Activated CD8-positive, alpha-beta memory T cell treated with anti-CD3 and anti-CD28 coated beads, Interleukin-2, amount 10 ng/mL, durations not matched to agents 7 days and 5 days (primary cell): ENCODE data around the gene BEND7. TPM values are rescaled to one million over a fixed set of nuclear protein-coding genes. Genes with fewer than 3 reads are reported as not detected.

Experiments used
- ATAC-seq: fragments of 150-1000 bp; cut with Tn5 transposase; one replicate; pipeline ENCODE4 v1.10.0; 2021; ENCODE audit warnings: moderate library complexity
- CTCF ChIA-PET: fragments of 350-600 bp; sonication (Branson Sonifier 250); formaldehyde crosslinking; loops from one replicate; lab custom pipeline; 2021; ENCODE audit warnings: antibody characterized with exemption; lab: Charles Lee
- DNase-seq: peaks from one replicate; pipeline ENCODE4 v3.0.0-alpha.2; 2020
- H3K27ac Mint-ChIP-seq: one replicate; pipeline ENCODE4 v1.8.0; 2021; ENCODE audit warnings: mild to moderate bottlenecking, mixed read lengths
- H3K27me3 Mint-ChIP-seq: one replicate; pipeline ENCODE4 v1.8.0; 2021; ENCODE audit warnings: mixed read lengths
- H3K36me3 Mint-ChIP-seq: one replicate; pipeline ENCODE4 v1.8.0; 2021; ENCODE audit warnings: mild to moderate bottlenecking, mixed read lengths
- H3K4me1 Mint-ChIP-seq: one replicate; pipeline ENCODE4 v1.8.0; 2021; ENCODE audit warnings: mixed read lengths
- H3K4me3 Mint-ChIP-seq: one replicate; pipeline ENCODE4 v1.8.0; 2021; ENCODE audit warnings: mild to moderate bottlenecking, moderate library complexity, mixed read lengths
- H3K9me3 Mint-ChIP-seq: one replicate; pipeline ENCODE4 v1.8.0; 2022; ENCODE audit warnings: low read depth, mixed read lengths
- total RNA-seq, 2 experiments: library from RNA; stranded (reverse); gene quantifications; one replicate each; pipeline ENCODE4 v1.2.3, GENCODE V29; 2021

BEND7 gene
- total RNA-seq, 2 experiments from 2014 or later, result not detected

DNA sequence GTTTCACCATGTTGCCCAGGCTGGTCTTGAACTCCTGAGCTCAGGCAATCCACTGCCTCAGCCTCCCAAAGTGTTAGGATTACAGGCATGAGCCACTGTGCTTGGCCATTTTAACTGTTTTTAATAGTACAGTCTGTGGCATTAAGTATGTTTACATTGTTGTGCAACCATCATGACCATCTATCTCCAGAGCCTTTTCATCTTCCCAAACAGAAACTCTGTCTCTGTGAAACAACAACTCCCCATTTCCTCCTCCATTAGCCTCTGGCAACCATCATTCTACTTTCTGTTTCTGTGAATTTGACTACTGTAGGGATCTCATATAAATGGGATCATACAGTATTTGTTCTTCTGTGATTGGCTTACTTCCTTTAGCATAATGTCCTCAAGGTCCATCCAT is 132.4 kb downstream of the BEND7 start:
- H3K4me3 Mint-ChIP-seq, result no peak overlapping the region
- H3K27me3 Mint-ChIP-seq, result peaks cover 17% of the 10 kb centered on the region
- CTCF ChIA-PET, result no interaction called here
- ATAC-seq, result no peak
- no peaks in the 10 kb centered on the region for H3K9me3 Mint-ChIP-seq
- no peaks in the 10 kb centered on the region for H3K4me1 Mint-ChIP-seq
- no peak overlapping the region for H3K27ac Mint-ChIP-seq
- no peak for DNase-seq
- H3K36me3 Mint-ChIP-seq, result no peaks in the 10 kb centered on the region

DNA sequence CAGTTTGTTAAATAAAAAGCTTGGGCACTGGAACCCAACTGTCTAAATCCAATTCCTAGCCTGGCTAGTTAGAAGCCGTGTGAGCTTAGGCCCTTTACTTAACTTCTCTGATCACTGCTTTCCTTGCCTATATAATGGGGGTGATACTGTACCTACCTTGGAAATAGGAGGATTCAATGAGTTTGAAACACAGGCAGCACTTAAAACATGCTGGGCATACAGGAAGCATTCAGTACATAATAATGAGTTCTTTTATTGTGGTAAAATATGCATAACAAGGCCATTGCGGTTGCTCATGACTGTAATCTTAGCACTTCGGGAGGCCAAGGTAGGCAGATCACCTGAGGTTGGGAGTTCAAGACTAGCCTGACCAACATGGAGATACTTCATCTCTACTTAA is 133.3 kb downstream of the BEND7 start:
- CTCF ChIA-PET, result no interaction called here
- H3K4me1 Mint-ChIP-seq, result no peaks in the 10 kb centered on the region
- no peaks in the 10 kb centered on the region for H3K36me3 Mint-ChIP-seq
- no peak for ATAC-seq
- no peak overlapping the region for H3K27ac Mint-ChIP-seq
- no peak overlapping the region for H3K4me3 Mint-ChIP-seq
- peaks cover 17% of the 10 kb centered on the region for H3K27me3 Mint-ChIP-seq
- DNase-seq, result no peak
- H3K9me3 Mint-ChIP-seq, result no peaks in the 10 kb centered on the region

DNA sequence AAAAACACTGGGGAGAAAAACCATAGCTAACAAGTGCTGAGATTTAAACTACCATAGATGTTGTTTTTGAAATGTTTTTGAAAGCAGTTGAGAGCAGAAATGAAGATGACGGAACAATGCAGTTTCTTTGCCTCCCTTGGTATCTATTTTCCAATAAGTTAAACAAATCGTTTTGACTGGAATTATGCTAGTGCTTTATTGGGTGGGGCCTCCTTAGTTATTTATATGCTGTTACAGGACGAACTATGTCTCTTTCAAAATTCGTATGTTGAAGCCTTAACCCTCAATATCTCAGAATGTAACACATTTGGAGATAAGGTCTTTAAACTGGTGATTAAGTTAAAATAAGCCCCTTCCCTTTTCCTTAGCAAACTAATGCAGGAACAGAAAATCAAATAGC is 135.2 kb downstream of the BEND7 start:
- CTCF ChIA-PET, result no interaction called here
- Mint-ChIP-seq H3K9me3 (no peaks in the 10 kb centered on the region), H3K4me1 (no peaks in the 10 kb centered on the region), H3K4me3 (no peak overlapping the region), H3K27ac (no peak overlapping the region), H3K36me3 (no peaks in the 10 kb centered on the region), H3K27me3 (peaks cover 19% of the 10 kb centered on the region)
- ATAC-seq (no peak), DNase-seq (no peak)

DNA sequence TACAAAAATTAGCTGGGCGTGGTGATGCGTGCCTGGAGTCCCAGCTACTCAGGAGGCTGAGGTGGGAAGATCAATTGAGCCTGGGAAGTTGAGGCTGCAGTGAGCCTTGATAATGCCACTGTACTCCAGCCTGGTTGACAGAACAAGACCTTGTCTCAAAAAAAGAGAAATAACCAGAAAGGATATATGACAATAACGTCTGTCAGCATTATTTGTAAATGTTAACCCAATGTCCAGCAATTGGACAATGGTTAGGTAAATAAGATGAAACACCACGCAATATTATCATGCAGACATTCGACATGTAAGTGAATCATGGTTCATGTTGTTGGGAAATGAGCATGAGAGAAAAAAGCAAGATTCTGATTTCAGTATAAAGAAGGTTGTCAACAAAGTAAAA is 136.1 kb downstream of the BEND7 start:
- Mint-ChIP-seq H3K4me1 (no peaks in the 10 kb centered on the region), H3K27me3 (peaks cover 19% of the 10 kb centered on the region), H3K36me3 (no peaks in the 10 kb centered on the region), H3K4me3 (no peak overlapping the region), H3K27ac (no peak overlapping the region), H3K9me3 (no peaks in the 10 kb centered on the region)
- no peak for ATAC-seq
- DNase-seq, result no peak
- CTCF ChIA-PET, result no interaction called here

Other genes with a start within 250 kb of the BEND7 start
- gene PHYH, start 228.9 kb downstream of the BEND7 start, total RNA-seq, result 10 to 100 TPM; 13.6 to 14.4 TPM
- gene SEPHS1, start 180.7 kb downstream of the BEND7 start, total RNA-seq, result 10 to 100 TPM; 48.9 to 55.2 TPM
- 10 to 100 TPM; 21.2 to 22.8 TPM for gene PRPF18, start 58.0 kb upstream of the BEND7 start, total RNA-seq